Activated CD8-positive, alpha-beta memory T cell treated with anti-CD3 and anti-CD28 coated beads, Interleukin-2, amount 50 U/mL, for 24 hours (primary cell): ENCODE results near the gene MIGA1.
"Not testable (repeated sequence)": the region's sequence is repeated elsewhere in the genome, so short reads cannot be mapped to it uniquely, and the experiment has no call there.

ENCODE experiments used
- DNase-seq: peaks from one replicate; pipeline ENCODE4 v3.0.0-alpha.2; 2020; ENCODE audit errors: extremely low read depth

MIGA1 gene

GRCh38 chr1:77910116-77910515, 130.7 kb downstream of the MIGA1 start:
- no peak for DNase-seq

- DNase-seq: not testable (repeated sequence)
Observed at GRCh38 chr1:77918918-77919317, 139.5 kb downstream of the MIGA1 start.

GRCh38 chr1:77925518-77925917, 146.1 kb downstream of the MIGA1 start:
- DNase-seq: no peak

- no peak for DNase-seq
Observed at GRCh38 chr1:77925956-77926355, 146.5 kb downstream of the MIGA1 start.

GRCh38 chr1:77926561-77927357, 147.3 kb downstream of the MIGA1 start:
- no peak for DNase-seq

GRCh38 chr1:77927414-77927813, 148.0 kb downstream of the MIGA1 start:
- DNase-seq: no peak
